T-helper 22 cell (primary cell): ENCODE measurements around the gene CATSPERZ.
A peak's percentile ranks its signal among the peaks of the same experiment; 100 is the strongest.
"Not testable (repeated sequence)": the region's sequence is repeated elsewhere in the genome, so short reads cannot be mapped to it uniquely, and the experiment has no call there.

ENCODE experiments used
- DNase-seq: peaks from one replicate; pipeline ENCODE4 v3.0.0-alpha.2; 2020; ENCODE audit warnings: low read depth

CATSPERZ gene

DNA sequence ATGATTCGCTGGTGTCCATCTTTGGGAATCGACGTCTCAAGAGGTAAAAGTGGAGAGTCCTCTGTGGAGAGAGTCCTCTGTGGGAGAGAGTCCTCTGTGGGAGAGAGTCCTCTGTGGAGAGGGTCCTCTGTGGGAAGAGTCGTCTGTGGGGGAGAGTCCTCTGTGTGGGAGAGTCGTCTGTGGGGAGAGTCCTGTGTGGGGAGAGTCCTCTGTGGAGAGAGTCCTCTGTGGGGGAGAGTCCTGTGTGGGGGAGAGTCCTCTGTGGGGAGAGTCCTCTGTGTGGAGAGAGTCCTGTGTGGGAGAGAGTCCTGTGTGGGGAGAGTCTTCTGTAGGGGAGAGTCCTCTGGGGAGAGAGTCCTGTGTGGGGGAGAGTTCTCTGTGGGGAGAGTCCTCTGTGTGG lies 20.9 kb downstream of the CATSPERZ start:
- DNase-seq = no peak

- no peak for DNase-seq
These were observed 21.4 kb downstream of the CATSPERZ start for GRCh38 chr11:64321533-64321932.

DNA sequence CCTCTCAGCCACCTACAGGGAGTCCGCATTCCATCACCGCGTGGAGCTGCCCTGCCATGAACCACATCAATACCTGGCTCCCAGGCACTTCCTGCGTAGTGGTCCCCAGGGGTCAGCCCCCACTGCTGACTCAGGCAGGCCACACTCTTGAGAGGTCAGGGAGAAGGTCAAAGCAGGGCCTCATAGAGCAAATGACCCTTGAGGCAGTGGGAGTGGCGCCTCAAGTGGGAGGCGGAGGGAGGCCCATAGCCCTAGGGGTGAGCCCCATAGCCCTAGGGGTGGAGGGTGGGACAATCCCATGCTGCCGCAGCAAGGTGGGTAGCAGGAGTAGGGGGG lies 22.7 kb downstream of the CATSPERZ start:
- DNase-seq = no peak

GRCh38 chr11:64323373-64323772 lies 23.2 kb downstream of the CATSPERZ start:
- no peak for DNase-seq

DNA sequence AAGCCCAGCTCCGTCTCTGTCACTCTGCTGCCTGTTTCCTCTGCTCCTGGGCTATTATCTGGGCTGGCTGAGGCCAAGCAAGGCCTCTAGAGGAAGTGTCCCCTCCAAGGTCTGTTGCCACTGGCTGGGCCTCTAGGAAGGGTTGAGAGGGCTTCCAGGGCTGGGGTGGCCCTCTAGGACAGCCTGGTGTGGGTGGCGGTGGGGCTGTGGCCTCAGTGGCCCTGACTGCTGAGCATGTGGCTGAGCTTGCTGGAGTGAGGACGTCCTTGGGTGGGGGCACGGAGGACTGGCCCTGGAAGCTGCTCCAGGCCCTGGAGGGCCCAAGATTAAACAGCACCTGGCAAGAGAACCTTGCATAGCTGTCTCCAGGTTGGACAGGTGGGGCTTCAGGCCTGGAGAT lies 23.8 kb downstream of the CATSPERZ start:
- DNase-seq = not testable (repeated sequence)

GRCh38 chr11:64324692-64325469 lies 24.7 kb downstream of the CATSPERZ start:
- no peak for DNase-seq

DNA sequence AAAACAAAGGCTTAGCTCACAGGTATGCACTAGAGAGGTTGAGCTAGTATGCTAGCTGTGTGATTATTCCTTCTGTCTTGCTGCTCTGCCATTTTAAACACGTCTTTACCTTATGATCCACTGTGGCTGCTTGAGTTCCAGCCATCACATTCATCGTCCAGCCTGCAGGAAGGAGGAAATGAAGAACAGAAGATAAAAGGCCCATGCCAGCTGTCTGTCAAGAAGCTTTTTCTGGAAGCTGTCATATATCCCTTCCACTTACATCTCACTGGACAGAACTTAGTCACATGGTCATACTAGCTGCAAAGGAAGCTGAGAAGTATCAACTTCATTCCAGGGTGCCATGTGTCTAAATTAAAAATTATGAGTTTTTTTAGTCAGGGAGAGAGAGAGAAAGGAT lies 27.2 kb downstream of the CATSPERZ start:
- DNase-seq = no peak

- no peak for DNase-seq
These were observed 27.8 kb downstream of the CATSPERZ start for GRCh38 chr11:64327993-64328392.

DNA sequence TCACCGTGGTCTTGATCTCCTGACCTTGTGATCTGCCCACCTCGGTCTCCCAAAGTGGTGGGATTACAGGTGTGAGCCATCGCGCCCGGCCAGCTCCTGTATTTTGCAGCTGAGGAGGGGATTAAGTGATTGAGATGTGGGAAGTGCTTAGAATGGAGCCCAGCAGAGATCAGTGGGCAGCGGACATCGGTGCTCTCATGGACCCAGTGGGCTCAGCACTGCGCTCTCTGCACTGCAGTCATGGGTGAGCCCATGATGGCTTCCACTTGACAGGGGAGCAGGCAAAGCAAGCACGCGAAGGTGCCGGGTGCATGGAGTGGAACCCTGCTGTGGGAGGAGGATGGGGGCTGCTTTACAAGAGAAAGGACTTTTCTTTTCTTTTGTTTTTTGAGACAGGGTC lies 30.7 kb downstream of the CATSPERZ start:
- no peak for DNase-seq

DNA sequence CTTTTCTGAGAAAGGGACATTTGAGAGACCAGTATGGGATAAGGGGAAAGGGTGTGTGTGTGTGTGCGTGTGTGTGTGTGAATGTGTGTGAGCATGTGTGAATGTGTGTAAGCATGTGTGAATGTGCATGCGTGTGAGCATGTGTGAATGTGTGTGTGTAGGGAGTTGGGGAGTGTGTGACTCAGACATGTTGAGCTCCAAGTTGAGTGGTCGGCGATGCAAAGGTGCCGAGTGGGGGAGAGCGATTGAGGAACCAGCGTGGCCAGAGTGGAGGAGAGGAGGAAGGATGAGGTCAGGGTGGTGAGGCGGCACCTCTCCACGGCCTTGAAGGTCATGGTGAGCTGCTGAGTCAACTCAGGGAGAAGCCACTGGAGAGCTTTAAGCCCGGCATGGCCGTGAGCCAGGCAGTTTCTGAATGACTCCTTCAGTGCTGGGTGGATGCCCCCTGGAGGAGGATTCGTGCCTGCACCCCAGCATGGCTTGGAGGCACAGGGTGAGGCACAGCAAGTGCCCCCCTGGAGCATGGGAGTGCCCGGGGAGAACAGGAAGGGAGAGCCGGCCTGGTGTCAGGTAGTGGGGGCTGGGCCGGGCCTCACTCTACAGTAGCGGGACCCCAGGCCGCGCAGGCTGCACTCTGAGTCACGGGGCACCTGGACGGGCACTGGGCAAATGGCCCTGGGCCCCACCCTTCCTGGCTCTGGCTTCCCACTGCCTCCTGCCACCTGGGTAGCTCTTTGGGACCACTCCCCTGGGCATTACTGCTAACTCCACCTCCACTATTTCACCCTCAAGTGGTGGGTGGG lies 31.6 kb downstream of the CATSPERZ start:
- peak; percentile 27 for DNase-seq

DNA sequence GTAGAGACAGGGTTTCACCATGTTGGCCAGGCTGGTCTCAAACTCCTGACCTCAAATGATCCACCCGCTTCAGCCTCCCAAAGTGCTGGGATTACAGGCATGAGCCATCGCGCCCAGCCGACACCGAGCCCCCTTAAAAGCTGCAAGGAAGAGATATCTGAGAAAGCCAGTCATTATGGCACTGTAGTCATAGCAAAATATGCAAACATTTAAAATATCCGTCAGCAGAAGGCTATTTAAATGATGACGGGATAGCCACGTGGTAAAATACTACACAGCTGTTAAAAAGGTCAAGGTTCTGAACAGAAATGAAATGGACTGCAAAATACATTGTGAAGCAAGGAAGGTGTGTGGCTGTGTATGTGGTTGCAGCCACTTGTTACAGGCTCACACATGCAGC lies 33.4 kb downstream of the CATSPERZ start:
- DNase-seq = no peak

DNA sequence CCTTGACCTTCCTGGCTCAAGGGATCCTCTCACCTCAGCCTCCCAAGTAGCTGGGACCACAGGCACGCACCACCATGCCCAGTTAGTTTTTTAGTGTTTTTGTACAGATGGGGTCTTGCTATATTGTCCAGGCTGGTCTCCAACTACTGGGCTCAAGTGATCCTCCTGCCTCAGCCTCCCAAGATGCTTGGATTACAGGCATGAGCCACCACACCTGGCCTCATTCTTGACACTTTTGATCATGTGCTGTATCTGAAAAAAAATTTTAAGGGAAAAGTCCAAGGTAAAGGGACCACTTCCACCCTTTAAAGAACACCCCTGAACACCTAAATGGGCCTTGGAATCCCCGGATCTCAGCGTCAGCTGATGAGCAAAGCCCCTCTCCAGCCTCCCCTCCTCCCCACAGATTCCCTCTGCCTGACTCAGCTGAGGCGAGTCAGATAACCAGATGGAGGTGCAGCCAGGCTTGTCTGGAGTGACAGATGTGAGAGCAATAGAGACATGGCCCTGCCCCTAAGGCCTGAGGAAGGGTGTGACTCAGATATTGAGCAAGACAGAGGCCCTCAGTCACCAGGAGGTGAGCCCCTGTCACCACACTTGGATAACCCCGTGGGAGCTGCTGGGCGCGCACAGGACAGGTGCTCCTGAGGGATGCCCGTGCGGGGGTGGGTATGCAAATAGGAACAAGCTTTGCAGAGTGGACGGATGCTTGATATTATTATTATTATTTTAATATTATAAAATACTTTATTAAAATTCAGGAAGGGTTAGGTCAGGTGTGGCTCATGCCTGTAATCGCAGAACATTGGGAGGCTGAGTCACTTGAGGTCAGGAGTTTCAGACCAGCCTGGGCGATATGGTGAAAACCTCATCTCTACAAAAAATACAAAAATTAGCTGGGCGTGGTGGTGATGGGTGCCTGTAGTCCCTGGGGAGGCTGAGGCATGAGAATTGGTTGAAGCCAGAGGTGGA lies 34.9 kb downstream of the CATSPERZ start:
- no peak for DNase-seq

- DNase-seq = no peak
These were observed 37.5 kb downstream of the CATSPERZ start for GRCh38 chr11:64337538-64338249.

DNA sequence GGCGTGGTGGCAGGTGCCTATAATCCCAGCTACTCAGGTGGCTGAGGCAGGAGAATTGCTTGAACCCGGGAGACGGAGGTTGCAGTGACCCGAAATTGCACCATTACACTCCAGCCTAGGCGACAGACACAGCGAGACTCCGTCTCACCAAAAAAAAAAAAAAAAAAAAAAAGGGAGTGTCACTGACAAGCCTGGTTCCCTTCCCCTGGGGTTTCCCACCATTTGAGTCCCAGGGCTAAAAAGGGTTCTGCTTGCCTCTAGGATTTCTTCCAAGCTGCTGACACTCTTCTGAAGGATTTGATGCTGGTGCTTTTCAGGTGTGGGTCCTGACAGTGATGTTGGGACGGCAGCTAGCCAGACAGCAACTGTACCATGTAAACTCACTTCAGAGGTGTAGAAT lies 38.6 kb downstream of the CATSPERZ start:
- no peak for DNase-seq

DNA sequence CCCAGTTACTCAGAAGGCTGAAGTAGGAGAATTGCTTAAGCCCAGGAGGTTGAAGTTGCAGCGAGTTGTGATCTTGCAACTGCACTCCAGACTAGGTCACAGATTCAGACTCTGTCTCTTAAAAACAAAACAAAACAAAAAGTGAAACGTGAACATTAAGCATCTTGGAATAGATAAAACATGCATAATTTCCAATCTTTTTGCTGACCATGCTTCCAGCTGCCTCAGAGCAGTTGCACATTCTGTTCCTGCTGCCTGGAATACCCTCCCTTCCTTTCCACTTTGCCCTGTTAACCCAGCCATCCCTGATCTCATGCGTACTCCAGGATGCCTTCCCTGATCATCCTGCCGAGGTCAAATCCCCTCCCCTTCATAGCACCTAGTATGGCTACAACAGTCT lies 39.1 kb downstream of the CATSPERZ start:
- no peak for DNase-seq

DNA sequence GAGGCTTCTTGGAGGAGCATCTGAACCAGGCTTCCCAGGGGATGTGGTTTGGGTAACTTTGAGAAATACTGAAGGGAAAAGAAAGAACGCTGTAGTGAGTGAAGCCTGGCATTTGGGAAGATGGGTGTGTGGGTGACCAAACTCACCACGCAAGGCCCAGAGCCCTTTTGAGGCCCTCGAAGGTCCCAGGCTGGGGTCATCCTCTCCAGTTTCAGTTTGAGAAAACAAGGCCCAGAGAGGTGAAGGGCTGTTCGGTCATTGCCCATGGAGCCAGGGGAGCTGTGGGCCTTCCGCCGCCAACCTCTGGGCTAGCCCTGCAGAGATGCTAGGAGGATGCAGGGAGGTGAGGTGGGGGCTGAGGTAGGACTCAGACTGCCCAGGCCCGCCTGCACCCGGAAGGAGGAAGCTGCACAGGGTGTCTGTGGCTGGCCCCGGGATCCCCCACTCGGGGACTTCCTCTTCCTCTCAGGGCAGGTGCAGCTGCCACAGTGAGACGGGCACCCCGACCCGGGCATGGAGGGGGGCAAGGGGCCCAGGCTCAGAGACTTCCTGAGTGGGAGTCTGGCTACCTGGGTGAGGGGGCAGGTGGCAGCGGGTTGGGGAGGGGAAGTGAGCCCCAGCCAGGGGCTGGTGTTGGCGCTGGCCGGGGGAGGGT lies 39.7 kb downstream of the CATSPERZ start, which contains the start of gene CCDC88B:
CCDC88B (plus strand) TSS at position 451 of the 655 bp plus-strand sequence; CDS start at position 514, 63 bp downstream.
- DNase-seq = peak; percentile 85

GRCh38 chr11:64340671-64341335 lies 40.6 kb downstream of the CATSPERZ start:
- DNase-seq = peak; percentile 57

GRCh38 chr11:64341429-64341828 lies 41.3 kb downstream of the CATSPERZ start:
- DNase-seq = no peak

DNA sequence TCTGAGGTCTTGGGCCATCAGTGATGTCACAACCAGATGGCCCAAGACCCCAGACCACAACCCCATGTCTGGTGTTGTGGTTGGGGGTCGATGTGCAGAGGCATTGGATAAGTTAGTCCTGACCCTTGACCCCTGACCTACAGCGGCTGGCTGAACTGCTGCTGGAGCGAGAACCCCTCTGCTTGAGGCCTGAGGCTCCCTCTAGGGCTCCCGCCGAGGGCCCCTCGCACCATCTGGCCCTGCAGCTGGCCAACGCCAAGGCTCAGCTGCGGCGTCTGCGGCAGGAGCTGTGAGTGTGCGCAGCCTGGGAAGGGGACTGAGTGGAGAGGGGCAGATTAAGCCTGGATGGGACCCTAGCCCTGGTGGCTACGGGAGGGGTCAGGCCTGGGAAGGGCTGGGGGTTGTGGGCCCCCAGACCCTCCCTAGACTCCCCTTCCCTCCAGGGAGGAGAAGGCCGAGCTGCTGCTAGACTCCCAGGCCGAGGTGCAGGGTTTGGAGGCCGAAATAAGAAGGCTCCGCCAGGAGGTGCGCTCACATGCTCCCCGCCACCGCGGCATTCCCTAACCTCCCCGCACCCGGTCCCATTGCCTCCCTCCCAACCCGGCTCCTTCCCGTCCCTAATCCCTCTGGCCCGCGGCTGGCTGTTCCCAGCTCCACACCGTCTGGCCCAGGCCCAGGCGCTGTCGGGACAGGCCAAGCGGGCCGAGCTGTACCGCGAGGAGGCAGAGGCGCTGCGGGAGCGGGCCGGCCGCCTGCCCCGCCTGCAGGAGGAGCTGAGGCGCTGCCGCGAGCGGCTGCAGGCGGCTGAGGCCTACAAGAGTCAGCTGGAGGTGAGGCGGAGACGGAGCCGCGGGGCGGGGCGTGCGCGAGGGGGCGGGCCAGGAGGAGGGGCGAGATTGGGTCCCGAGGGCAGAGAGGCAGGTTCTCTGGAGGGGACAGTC lies 42.0 kb downstream of the CATSPERZ start:
- peak; percentile 71 for DNase-seq
